HG02571 (cell line): ENCODE data around the gene RNU6-1.

ENCODE experiments used
- ATAC-seq: cut with Tn5 transposase; IDR thresholded peaks from one replicate; pipeline ENCODE4 v1.9.1; 2021; ENCODE audit warnings: mild to moderate bottlenecking, moderate library complexity; ENCODE audit not compliant: unreplicated experiment

The RNU6-1 gene

GRCh38 chr15:67803996-67804843 lies 35.6 kb downstream of the RNU6-1 start:
- ATAC-seq = no peak

DNA sequence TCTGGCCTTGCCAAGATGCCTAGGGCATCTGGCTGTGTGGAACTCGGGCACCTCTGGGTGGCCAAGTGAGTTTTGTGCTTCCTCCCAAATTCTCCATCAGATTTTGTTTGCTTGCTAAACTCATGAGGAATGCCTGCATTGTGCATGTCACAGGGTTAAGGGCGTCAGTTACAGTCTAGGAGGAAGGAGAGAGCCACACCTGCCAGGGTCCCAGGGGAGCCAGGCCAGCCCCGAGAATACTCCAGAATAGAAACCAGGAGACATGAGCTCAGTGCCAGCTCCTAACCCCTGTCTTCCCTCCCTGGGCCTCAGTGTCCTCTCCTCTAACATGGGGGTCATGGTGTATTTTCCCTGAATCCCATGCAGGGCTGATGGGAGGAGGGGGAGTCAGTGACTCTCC lies 36.5 kb downstream of the RNU6-1 start:
- no peak for ATAC-seq

DNA sequence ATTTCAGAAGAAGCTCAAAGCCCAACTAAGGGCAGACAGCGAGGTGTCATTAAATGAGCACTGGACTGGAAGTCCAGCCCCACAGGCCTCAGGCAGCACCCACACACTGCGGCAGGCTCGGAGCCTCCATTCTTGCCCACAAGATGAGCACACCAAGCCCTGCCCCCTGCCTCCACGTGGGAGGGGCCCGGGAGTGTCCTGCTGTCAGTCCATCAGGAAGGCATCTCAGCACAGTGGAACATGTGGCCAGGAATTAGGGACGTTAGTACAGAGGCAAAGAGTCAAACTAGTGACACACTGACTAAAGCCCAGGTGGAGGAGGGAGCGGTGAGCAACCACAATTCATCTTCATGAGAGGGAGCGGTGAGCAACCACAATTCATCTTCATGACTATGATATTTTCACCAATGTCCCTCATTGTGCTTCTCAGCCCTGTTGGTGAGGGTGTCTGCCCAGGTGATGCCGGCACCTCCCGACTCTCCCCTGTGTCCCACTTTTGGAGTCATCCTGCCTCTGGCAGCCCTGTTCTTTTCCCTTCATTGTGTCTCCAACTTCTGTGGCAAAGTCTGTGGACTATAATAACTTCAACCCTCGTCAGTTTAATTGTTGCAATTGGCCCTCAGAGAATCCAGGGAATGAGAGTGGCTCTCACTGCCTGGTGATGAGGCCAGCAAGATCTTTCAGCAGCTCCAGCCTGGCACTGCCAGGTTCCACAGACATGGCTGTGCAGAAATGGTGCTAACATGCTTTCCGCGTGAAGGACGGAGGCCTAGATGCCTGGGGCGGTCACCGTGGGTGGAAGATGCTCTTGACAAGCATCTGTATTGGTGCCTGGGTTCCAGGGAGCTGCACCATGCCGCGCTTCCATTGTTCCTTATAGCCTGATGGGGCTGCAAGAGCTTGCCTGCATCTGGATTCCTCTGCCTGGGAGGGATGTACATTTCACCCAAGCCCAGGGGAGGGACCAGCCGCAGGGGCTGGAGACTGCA lies 37.6 kb downstream of the RNU6-1 start:
- no peak for ATAC-seq

GRCh38 chr15:67801142-67801541 lies 38.7 kb downstream of the RNU6-1 start:
- no peak for ATAC-seq

- ATAC-seq = no peak
Observed at GRCh38 chr15:67799801-67800205, 40.0 kb downstream of the RNU6-1 start.

DNA sequence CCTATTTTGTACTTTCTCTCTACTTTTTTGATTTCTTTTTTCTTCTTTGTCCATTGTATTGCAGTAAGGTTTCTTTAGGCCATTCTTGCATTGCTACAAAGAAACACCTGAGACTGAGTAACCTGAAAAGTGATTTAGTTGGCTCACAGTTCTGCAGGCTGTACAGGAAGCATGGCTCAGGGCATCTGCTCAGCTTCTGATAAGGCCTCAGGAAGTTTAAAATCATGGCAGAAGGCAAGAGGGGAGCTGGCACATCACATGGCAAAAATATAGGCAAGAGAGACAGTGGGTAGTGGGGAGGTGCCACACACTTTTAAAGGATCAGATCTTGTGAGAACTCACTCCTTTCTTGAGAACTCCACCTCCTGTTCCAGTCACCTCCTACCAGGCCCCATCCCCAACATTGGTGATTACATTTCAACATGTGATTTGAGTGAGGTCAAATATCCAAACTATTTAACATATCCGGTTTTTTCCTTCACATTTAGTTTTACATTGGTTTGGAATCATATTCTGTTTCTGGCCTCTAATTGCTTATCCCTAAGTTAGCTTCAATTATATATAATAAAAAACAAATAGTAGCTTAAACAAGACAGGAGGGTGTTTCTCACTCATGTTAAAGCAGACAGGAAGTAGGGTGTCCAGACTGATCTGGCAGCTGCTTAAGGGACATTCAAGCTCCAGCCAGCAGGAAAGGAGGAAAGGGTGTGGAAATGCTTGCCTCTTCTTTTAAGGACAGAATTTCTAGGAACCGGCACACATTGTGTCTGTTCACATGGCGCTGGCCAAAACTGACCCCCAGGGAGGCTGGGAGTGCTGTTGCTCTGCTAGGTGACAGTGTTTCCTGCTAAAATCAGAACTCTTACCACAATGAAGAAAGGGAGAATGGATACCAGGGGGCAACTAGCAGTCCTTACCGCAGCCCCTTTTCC lies 43.4 kb downstream of the RNU6-1 start:
- ATAC-seq = no peak

DNA sequence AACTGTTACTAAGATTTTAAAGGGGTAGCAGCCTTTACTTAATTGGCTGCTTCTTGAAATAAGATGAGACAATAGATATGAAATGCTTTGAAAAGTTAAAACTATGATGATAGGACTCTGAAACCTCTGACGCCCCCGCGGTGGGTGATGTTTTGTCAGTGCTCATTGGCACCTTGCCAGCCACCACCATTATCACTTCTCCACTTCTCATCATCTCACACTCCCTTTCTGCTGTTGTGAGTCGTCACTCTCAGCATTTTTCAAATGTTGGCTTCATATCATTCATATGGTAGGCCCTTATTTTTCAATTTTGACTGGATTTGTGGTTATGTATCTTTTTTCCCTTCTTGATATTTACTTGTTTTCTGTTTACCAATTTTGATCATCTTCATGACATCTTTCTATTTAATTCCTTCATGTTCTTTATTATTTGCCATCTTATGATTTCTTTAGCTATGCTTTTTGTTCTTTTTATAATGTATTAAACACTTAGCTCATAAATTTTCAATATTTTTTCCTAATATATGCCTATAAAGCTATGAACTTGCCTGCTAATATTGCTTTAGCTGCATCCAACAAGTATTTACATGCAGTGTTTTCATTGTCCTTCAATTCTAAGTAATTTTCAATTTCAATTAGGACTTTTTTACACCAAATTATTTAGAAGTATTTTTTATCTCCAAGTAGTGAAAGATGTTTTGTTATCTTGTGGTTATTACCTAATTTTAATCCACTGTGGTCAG lies 44.8 kb downstream of the RNU6-1 start:
- no peak for ATAC-seq

GRCh38 chr15:67792250-67792942 lies 47.4 kb downstream of the RNU6-1 start:
- ATAC-seq = no peak

DNA sequence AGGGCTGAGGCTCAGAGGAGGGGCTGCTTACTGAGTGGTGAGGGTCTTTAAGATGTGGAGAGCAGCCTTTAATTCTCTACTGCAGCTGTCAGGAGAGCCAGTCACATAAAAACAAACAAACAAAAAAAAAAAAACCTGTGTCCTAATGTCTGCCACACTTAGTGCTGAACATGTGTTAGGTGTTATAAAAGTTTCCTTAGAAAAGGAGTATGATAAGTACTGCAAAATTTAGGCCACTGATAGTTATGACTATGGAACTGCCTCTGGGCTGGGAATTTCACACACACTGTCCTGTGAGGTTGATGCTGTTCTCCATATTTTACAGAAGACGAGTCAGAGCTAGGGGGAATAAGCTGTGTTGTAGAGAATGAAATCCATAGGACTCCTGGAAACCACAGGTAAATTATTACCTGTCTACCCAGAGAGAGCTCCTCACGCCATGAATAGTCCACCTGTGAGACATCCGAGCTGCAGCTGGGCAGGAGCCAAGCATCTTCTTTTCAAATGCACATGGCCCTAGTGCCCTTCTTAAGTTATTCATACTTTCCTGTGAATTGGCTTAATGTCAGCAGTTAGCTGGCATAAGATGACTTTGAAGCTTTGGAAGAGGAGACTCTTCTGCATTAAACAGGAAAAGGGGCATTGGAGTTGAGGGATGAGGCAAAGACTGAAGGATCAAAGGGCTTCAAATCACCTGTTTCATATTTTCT lies 49.1 kb downstream of the RNU6-1 start:
- ATAC-seq = no peak
